WTC11 (cell line): ENCODE results near the gene ZEB2. TPM values are rescaled to one million over a fixed set of nuclear protein-coding genes. Genes with fewer than 3 reads are reported as not detected.

Experiments
- ATAC-seq: fragments of 200-7000 bp; cut with Tn5 transposase; 2 replicates; pipeline ENCODE4 v1.10.0; 2021; ENCODE audit warnings: mild to moderate bottlenecking, moderate library complexity
- CTCF ChIA-PET: fragments of 300-600 bp; sonication (Branson Sonifier 250); formaldehyde crosslinking; loops from one replicate; lab custom pipeline; 2021; ENCODE audit warnings: antibody characterized with exemption; lab: Charles Lee
- POLR2A ChIA-PET: fragments of 350-600 bp; sonication (Branson Sonifier 250); formaldehyde crosslinking; loops from one replicate; lab custom pipeline; 2021; ENCODE audit warnings: antibody characterized with exemption; lab: Charles Lee
- DNase-seq: peaks from one replicate; pipeline ENCODE4 v3.0.0; 2021; ENCODE audit warnings: low spot score
- H3K27ac Mint-ChIP-seq: 2 replicates; pipeline ENCODE4 v1.8.0; 2021; ENCODE audit warnings: mixed read lengths
- H3K27me3 Mint-ChIP-seq: 2 replicates; pipeline ENCODE4 v1.8.0; 2021; ENCODE audit warnings: low read depth, mild to moderate bottlenecking, moderate library complexity, mixed read lengths
- H3K36me3 Mint-ChIP-seq: 2 replicates; pipeline ENCODE4 v1.8.0; 2021; ENCODE audit warnings: mixed read lengths
- H3K4me1 Mint-ChIP-seq: 2 replicates; pipeline ENCODE4 v1.8.0; 2022; ENCODE audit warnings: mixed read lengths
- H3K4me3 Mint-ChIP-seq: 2 replicates; pipeline ENCODE4 v1.8.0; 2021; ENCODE audit warnings: mild to moderate bottlenecking, moderate library complexity, mixed read lengths
- H3K9me3 Mint-ChIP-seq: 2 replicates; pipeline ENCODE4 v1.8.0; 2021; ENCODE audit warnings: mixed read lengths
- CBFB ChIP-seq: sonication (generic); formaldehyde crosslinking; IDR thresholded peaks from 2 replicates; pipeline ENCODE4 v1.8.1; 2022; ENCODE audit warnings: mild to moderate bottlenecking, low read depth, missing genetic modification reagents
- E2F4 ChIP-seq: sonication (generic); formaldehyde crosslinking; IDR thresholded peaks from 2 replicates; pipeline ENCODE4 v1.8.1; 2022; ENCODE audit warnings: low read depth, mild to moderate bottlenecking, moderate library complexity, missing genetic modification reagents, borderline replicate concordance
- ELF4 ChIP-seq: sonication (generic); formaldehyde crosslinking; IDR thresholded peaks from 2 replicates; pipeline ENCODE4 v1.8.1; 2022; ENCODE audit warnings: low read depth, mild to moderate bottlenecking, moderate library complexity, missing genetic modification reagents
- EMX1 ChIP-seq: fragments of 250-450 bp; sonication (Bioruptor Pico); IDR thresholded peaks from 2 replicates; pipeline ENCODE4 v1.8.0; 2021; ENCODE audit warnings: mild to moderate bottlenecking
- ERG ChIP-seq: fragments of 250-450 bp; sonication (Bioruptor Pico); IDR thresholded peaks from 2 replicates; pipeline ENCODE4 v1.8.0; 2021; ENCODE audit warnings: mild to moderate bottlenecking
- GTF2I ChIP-seq: fragments of 250-450 bp; sonication (Bioruptor Pico); conservative IDR thresholded peaks from 2 replicates; pipeline ENCODE4 v1.4.0; 2021; ENCODE audit warnings: mild to moderate bottlenecking
- HMGA2 ChIP-seq: fragments of 250-450 bp; sonication (Bioruptor Pico); IDR thresholded peaks from 2 replicates; pipeline ENCODE4 v1.4.0; 2021; ENCODE audit warnings: mild to moderate bottlenecking, moderate library complexity
- MLX ChIP-seq: sonication (generic); formaldehyde crosslinking; IDR thresholded peaks from 2 replicates; pipeline ENCODE4 v1.8.1; 2023; ENCODE audit warnings: mild to moderate bottlenecking, missing genetic modification reagents, moderate library complexity
- MYBL2 ChIP-seq: sonication (generic); formaldehyde crosslinking; IDR thresholded peaks from 2 replicates; pipeline ENCODE4 v1.8.1; 2023; ENCODE audit warnings: mild to moderate bottlenecking, moderate library complexity, missing genetic modification reagents
- NFATC4 ChIP-seq: fragments of 250-450 bp; sonication (Bioruptor Pico); IDR thresholded peaks from 2 replicates; pipeline ENCODE4 v1.9.0; 2021; ENCODE audit warnings: mild to moderate bottlenecking
- OVOL2 ChIP-seq: fragments of 250-450 bp; sonication (Bioruptor Pico); IDR thresholded peaks from 2 replicates; pipeline ENCODE4 v1.9.0; 2021; ENCODE audit warnings: mild to moderate bottlenecking, borderline replicate concordance
- PRRX2 ChIP-seq: fragments of 250-450 bp; sonication (Bioruptor Pico); IDR thresholded peaks from 2 replicates; pipeline ENCODE4 v1.8.0; 2021; ENCODE audit warnings: mild to moderate bottlenecking
- SMAD4 ChIP-seq: sonication (generic); formaldehyde crosslinking; IDR thresholded peaks from 2 replicates; pipeline ENCODE4 v1.8.0; 2022; ENCODE audit warnings: mild to moderate bottlenecking, missing genetic modification reagents
- STAT6 ChIP-seq: sonication (generic); formaldehyde crosslinking; conservative IDR thresholded peaks from 2 replicates; pipeline ENCODE4 v1.8.1; 2023; ENCODE audit warnings: mild to moderate bottlenecking, low read depth, missing genetic modification reagents, moderate library complexity
- TCF7 ChIP-seq: sonication (generic); formaldehyde crosslinking; IDR thresholded peaks from 2 replicates; pipeline ENCODE4 v1.8.0; 2022; ENCODE audit warnings: mild to moderate bottlenecking, low read depth, missing genetic modification reagents, moderate library complexity
- USF2 ChIP-seq: sonication (generic); formaldehyde crosslinking; IDR thresholded peaks from 2 replicates; pipeline ENCODE4 v1.8.1; 2023; ENCODE audit warnings: mild to moderate bottlenecking, missing genetic modification reagents, moderate library complexity
- ZMAT4 ChIP-seq: fragments of 250-450 bp; sonication (Bioruptor Pico); IDR thresholded peaks from 2 replicates; pipeline ENCODE4 v1.9.0; 2021; ENCODE audit warnings: mild to moderate bottlenecking
- ZNF219 ChIP-seq: sonication (generic); formaldehyde crosslinking; IDR thresholded peaks from 2 replicates; pipeline ENCODE4 v1.8.0; 2023; ENCODE audit warnings: missing genetic modification reagents, mild to moderate bottlenecking, borderline replicate concordance
- ZNF281 ChIP-seq: sonication (generic); formaldehyde crosslinking; IDR thresholded peaks from 2 replicates; pipeline ENCODE4 v1.8.0; 2023; ENCODE audit warnings: mild to moderate bottlenecking, missing genetic modification reagents
- ZNF671 ChIP-seq: fragments of 250-450 bp; sonication (Bioruptor Pico); IDR thresholded peaks from 2 replicates; pipeline ENCODE4 v1.8.0; 2021; ENCODE audit warnings: mild to moderate bottlenecking
- total RNA-seq: library from RNA; stranded (reverse); gene quantifications from 3 replicates; pipeline ENCODE4 v1.2.3, GENCODE V29; 2021

Gene ZEB2
- total RNA-seq, 1 experiment from 2014 or later = 0.42 TPM

GRCh38 chr2:144341538-144341937 is 178.4 kb downstream of the ZEB2 start (continued):
- TF ChIP-seq CBFB (no peak), ZNF219 (CRISPR knock-in tag) (no peak), MYBL2 (no peak)

- Mint-ChIP-seq H3K36me3 (no peaks in the 10 kb centered on the region), H3K4me1 (peaks cover 13% of the 10 kb centered on the region), H3K27ac (no peak overlapping the region), H3K27me3 (peaks cover 6% of the 10 kb centered on the region), H3K4me3 (no peak overlapping the region), H3K9me3 (peaks cover 6% of the 10 kb centered on the region)
- no peak for DNase-seq
- no peak for TF ChIP-seq SMAD4 (CRISPR knock-in tag)
- no peak for TF ChIP-seq ELF4 (CRISPR knock-in tag)
- TF ChIP-seq ZNF281 (CRISPR knock-in tag) = no peak
- TF ChIP-seq OVOL2 (CRISPR knock-in tag) = no peak
- no peak for TF ChIP-seq USF2 (CRISPR knock-in tag)
- no peak for TF ChIP-seq PRRX2 (CRISPR knock-in tag)
- no peak for TF ChIP-seq ZMAT4
- no peak for TF ChIP-seq TCF7 (CRISPR knock-in tag)
- no peak for TF ChIP-seq EMX1 (CRISPR knock-in tag)
- POLR2A ChIA-PET = no interaction called here
- ATAC-seq = no peak
- CTCF ChIA-PET = interaction anchor here (0.6 kb wide), 1 partner anchor 22 kb away, joined by 3 read pairs; no protein-coding TSS in a partner anchor
These were observed 180.9 kb downstream of the ZEB2 start for GRCh38 chr2:144339048-144339447.

GRCh38 chr2:144334551-144334950 is 185.4 kb downstream of the ZEB2 start:
- Mint-ChIP-seq H3K27me3 (peaks cover 17% of the 10 kb centered on the region), H3K36me3 (no peaks in the 10 kb centered on the region), H3K27ac (no peak overlapping the region), H3K4me1 (peaks cover 33% of the 10 kb centered on the region), H3K4me3 (no peak overlapping the region), H3K9me3 (peaks cover 6% of the 10 kb centered on the region)
- ATAC-seq = no peak
- no peak for DNase-seq
- ChIA-PET CTCF (interaction anchor here (0.6 kb wide), 1 partner anchor 56 kb away, joined by 3 read pairs; no protein-coding TSS in a partner anchor), POLR2A (no interaction called here)
- TF ChIP-seq EMX1 (CRISPR knock-in tag) (no peak), MLX (no peak), GTF2I (CRISPR knock-in tag) (no peak), E2F4 (CRISPR knock-in tag) (no peak), ERG (no peak), ZMAT4 (no peak), NFATC4 (CRISPR knock-in tag) (no peak), HMGA2 (CRISPR knock-in tag) (no peak), ZNF671 (CRISPR knock-in tag) (no peak), OVOL2 (CRISPR knock-in tag) (no peak), STAT6 (CRISPR knock-in tag) (no peak), CBFB (no peak)
